ENCODE data around the gene ACBD4.

DNA sequence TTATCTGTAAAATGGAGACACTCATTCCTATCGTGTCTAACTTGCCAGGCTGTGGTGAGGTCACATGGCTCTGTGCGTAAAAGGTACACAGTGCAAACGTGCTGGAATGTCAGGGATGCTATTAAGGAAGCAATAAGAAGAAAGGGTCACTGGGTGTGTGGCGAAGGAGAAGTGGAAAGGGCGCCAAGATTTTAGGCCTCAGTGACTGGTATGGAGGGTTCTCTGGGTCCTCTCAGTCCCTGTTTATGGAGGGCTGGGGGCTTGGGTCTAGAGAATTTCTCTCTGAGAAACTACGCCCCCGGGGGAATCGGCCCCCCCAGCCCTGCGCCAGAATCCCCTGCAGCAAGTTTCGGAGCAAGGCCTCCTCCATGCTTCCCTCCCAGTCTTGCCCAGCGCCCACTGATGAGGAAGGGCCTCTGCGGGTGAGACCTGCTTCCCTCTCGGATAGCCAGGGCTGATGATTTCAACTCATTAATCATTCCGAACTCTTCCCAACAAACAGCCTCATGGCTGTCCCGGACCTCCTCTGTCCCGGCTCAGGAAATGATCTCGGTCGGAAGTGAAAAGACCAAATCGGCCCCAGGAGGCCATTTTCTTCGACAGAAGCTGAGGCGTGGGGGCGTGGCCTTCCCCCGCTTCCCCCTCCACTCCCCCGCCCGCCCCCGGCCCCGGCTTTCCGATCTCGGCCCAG lies 11.5 kb downstream of the ACBD4 start:
- no peak for TF ChIP-seq CTCF (IDR thresholded peaks at IDR 0.05)
- TF ChIP-seq POLR2A (IDR thresholded peaks at IDR 0.05): no peak

All from body of pancreas (tissue), 4 donors.